C4-2B (cell line): ENCODE results near the gene SHMT1.
"Not testable (repeated sequence)": the region's sequence is repeated elsewhere in the genome, so short reads cannot be mapped to it uniquely, and the experiment has no call there.

Experiments used
- CTCF ChIP-seq: fragments of 450-650 bp; conservative IDR thresholded peaks from 2 replicates; pipeline ENCODE4 v1.5.1; 2017; ENCODE audit warnings: mild to moderate bottlenecking
- ZFX ChIP-seq: fragments of 450-650 bp; IDR thresholded peaks from 2 replicates; pipeline ENCODE4 v1.6.1; 2017

GRCh38 chr17:18401872-18402590 lies 38.7 kb upstream of the SHMT1 start:
- TF ChIP-seq CTCF, ZFX: not testable (repeated sequence)
